H1 (cell line): ENCODE results near the gene CROCC2. TPM values are rescaled to one million over a fixed set of nuclear protein-coding genes. Genes with fewer than 3 reads are reported as not detected.

Source experiments
- BRCA1 ChIP-seq: IDR thresholded peaks from 2 replicates; pipeline ENCODE4 v1.6.1; 2012; ENCODE audit warnings: low read depth, low read length, improper control_type of control experiment
- CTBP2 ChIP-seq: IDR thresholded peaks from 2 replicates; pipeline ENCODE4 v1.7.0; 2011; ENCODE audit warnings: borderline replicate concordance, mild to moderate bottlenecking, moderate library complexity, mixed read lengths, low read length; ENCODE audit not compliant: insufficient read depth, insufficient read length
- GABPA ChIP-seq: IDR thresholded peaks from 2 replicates; pipeline ENCODE4 v1.6.1; 2011; ENCODE audit warnings: mild to moderate bottlenecking, low read length, moderate library complexity, borderline replicate concordance; ENCODE audit not compliant: insufficient read depth
- NANOG ChIP-seq: IDR thresholded peaks from 2 replicates; pipeline ENCODE4 v1.6.1; 2011; ENCODE audit warnings: low read length, low read depth, mild to moderate bottlenecking, inconsistent platforms; ENCODE audit not compliant: insufficient read depth, poor library complexity, severe bottlenecking
- SP4 ChIP-seq: IDR thresholded peaks from 2 replicates; pipeline ENCODE4 v1.6.1; 2012; ENCODE audit warnings: low read length, inconsistent platforms
- polyA plus RNA-seq, 7 experiments: library from polyadenylated mRNA; depleted of rRNA in 3 of 7; stranded (reverse) in 5 of 7; unstranded in 2 of 7; fragments of >200 nt in 5 of 7; fragments of 200-250 nt in 2 of 7; gene quantifications; 1 replicate in 5 of 7; 2 replicates in 1 of 7; 4 replicates in 1 of 7; pipeline versions ENCODE4 v1.2.1 to v1.2.3, GENCODE V29; 2011 to 2013; ENCODE audit warnings: missing spikeins in 2 of 7, mixed read lengths in 2 of 7
- total RNA-seq: library from RNA; stranded (reverse); fragmentation: NEBNext Ultra II Directional; extraction: Animal tissue kit (Norgen Biotek cat#: 25700); gene quantifications from 2 replicates; pipeline ENCODE4 v1.2.1, GENCODE V29; 2021

The CROCC2 gene
- total and polyA plus RNA-seq, 2 of the 8 experiments (the other 6 are each of a cell fraction or from before 2014, with no cell fraction given): not detected

GRCh38 chr2:240931319-240931949 lies 25.3 kb downstream of the CROCC2 start (continued):
- no peak for TF ChIP-seq BRCA1
- TF ChIP-seq NANOG: no peak
- TF ChIP-seq SP4: no peak
- TF ChIP-seq CTBP2: no peak
- TF ChIP-seq GABPA: no peak
